LNCaP clone FGC (cell line): ENCODE measurements around the gene DNAH1.

Experiments
- DNase-seq: peaks from one replicate; pipeline ENCODE4 v3.0.0-alpha.2; 2011; ENCODE audit warnings: low read depth
- H3K4me3 ChIP-seq: 2 replicates; pipeline ENCODE4 v1.5.1; 2011; ENCODE audit warnings: mild to moderate bottlenecking, low read depth, low read length, control low read depth
- CTCF ChIP-seq: IDR thresholded peaks from 2 replicates; pipeline ENCODE4 v1.5.1; 2012; ENCODE audit warnings: mild to moderate bottlenecking; ENCODE audit not compliant: control insufficient read depth, insufficient read depth; ENCODE audit errors: extremely low read depth

DNAH1 gene

DNA sequence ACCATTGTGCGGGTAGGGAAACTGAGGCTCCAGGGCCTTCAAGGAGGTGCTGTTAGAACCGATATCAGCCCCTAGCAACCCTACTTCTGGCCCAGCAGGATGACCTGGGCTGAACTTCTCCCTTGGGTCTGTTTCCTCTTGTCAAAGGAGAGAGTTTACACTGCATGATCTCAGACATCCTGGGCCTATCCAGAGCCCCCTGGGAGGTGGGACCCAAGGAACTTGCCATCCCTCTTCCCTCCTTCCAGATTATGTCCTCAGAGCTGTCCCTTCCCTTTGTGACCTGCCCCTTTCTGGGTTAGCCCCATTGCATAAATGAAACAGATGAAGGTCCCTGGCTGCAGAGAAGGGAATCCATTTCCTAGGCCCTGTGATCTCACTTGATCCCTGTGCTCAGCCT, 12.3 kb upstream of the DNAH1 start:
- DNase-seq: no peak
- no peak overlapping the region for H3K4me3 ChIP-seq
- no peak for TF ChIP-seq CTCF

- no peak overlapping the region for H3K4me3 ChIP-seq
- TF ChIP-seq CTCF: no peak
- DNase-seq: no peak
Observed at GRCh38 chr3:52305926-52306325, 10.2 kb upstream of the DNAH1 start.

DNA sequence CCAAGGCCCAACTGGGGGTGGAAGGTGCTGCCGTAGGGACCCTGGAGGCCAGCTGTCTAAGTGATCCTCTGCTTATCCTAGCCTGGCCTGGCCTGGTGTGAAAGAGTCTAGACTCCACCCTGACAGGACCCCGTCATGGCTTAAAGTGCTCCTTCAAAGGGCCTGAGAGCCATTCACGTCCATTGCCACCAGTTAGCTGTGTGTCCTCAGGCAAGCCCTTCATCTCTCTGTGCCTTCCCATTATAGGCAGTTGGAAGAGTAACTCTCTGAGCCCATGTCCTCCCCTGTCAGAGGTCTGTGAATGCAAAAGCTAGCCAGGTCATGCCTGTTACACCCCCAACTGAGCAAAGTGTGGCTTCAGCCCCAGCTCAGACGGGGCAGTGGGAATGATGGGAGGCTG, 9.1 kb upstream of the DNAH1 start:
- DNase-seq: no peak
- no peak overlapping the region for H3K4me3 ChIP-seq
- TF ChIP-seq CTCF: no peak

DNA sequence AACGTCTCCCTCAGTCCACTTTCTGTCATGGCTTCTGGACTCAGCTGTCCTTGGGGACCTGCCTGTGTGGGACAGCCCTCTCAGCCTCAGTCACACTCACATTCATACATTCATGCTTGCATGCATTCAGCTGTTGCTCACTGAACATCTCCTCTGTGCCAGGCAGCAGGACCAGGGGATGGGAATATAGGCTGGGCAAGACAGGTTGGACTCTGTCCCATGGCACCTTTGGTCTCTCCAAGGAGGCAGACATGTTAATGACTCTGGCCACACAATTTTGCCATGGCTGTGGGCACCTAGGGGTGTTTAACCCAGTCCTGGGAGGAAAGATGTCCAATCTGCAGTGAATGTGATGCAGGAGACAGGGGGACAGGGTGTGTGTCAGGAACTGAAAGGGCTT, 7.8 kb upstream of the DNAH1 start:
- no peak for DNase-seq
- no peak for TF ChIP-seq CTCF
- no peak overlapping the region for H3K4me3 ChIP-seq

DNA sequence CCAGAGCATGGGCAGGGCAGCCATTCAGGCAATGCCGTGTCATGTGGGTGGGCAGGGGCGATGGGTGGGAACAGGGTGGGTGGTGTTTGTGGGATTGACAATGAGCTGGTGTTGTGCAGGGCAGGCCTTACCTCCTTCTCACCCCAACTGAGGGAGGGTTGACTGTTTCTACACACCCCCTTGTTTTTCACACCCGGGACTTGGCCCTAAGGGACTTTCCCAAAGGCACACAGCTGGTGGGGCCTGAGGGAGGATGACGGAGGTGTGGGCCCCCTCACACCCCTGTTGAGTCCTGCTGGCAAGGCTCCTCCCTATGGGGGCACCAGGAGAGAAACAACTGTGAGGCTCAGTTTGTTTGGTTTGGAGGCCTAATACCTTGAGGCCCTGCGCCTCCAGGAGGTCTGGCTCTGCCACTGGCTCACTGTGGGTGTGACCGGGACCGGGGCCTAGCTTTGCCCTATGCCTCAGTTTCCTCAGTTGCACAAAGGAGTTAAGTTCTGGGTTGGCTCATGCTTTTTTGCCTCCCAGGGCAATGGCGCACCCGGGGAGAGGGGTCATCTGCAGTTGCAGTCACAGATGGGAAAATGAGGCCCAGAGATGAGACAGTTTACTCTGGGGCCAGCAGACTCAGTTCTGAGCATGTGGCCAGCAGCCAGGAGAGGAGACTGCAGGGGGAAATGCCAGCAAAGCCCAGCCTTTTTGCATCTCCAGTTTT, 5.1 kb upstream of the DNAH1 start:
- TF ChIP-seq CTCF: no peak
- H3K4me3 ChIP-seq: no peak overlapping the region
- DNase-seq: no peak

DNA sequence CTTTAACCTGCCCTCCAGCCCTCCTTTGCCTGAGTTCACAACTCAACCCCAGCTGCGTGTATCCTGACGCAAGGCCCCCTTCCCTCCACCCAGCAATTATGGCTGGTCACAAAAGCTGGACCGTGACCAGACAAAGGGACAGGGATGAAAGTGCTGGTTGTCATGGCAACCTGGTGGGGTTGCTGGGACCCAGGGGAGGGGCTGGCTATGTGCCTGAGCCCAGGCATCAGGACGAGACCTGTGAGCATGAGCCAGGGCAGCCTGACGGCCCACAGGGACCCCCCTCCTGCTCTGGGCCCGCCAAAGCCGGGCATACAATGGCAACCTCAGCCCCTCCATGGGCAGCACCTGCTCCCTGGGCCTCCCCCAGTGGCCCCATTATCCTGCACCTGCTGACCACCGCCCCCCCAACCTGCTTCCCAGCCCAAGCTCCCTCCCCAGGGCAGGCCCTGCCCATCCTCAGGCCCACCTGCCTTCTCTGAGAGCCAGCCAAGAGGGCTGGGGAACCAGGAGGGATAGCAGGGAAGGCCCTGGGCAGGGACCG, 4.5 kb upstream of the DNAH1 start:
- no peak for TF ChIP-seq CTCF
- no peak overlapping the region for H3K4me3 ChIP-seq
- DNase-seq: no peak
